Hepatocyte (in vitro differentiated cells): ENCODE results near the gene ATXN10. TPM values are rescaled to one million over a fixed set of nuclear protein-coding genes. Genes with fewer than 3 reads are reported as not detected.

Experiments
- DNase-seq: peaks from one replicate; pipeline ENCODE4 v3.0.0-alpha.2; 2016; ENCODE audit warnings: low spot score
- H2AFZ ChIP-seq: fragments of 200-600 bp; sonication (generic); 2 replicates; pipeline ENCODE4 v1.6.0; 2016; ENCODE audit warnings: antibody characterized with exemption, mild to moderate bottlenecking
- H3K27ac ChIP-seq: fragments of 200-600 bp; sonication (generic); 2 replicates; pipeline ENCODE4 v1.5.1; 2016; ENCODE audit warnings: mild to moderate bottlenecking
- H3K27me3 ChIP-seq: fragments of 200-600 bp; sonication (generic); 2 replicates; pipeline ENCODE4 v1.6.1; 2016
- H3K36me3 ChIP-seq: fragments of 200-600 bp; sonication (generic); replicated peaks from 2 replicates; pipeline ENCODE4 v1.5.1; 2016; ENCODE audit warnings: low read depth; ENCODE audit not compliant: insufficient read depth
- H3K4me1 ChIP-seq: fragments of 200-600 bp; sonication (generic); 2 replicates; pipeline ENCODE4 v1.5.1; 2016; ENCODE audit warnings: mild to moderate bottlenecking, moderate library complexity; ENCODE audit not compliant: insufficient read depth
- H3K4me2 ChIP-seq: fragments of 200-600 bp; sonication (generic); 2 replicates; pipeline ENCODE4 v1.6.0; 2016
- H3K4me3 ChIP-seq: fragments of 200-600 bp; sonication (generic); 2 replicates; pipeline ENCODE4 v1.5.1; 2016; ENCODE audit warnings: mild to moderate bottlenecking
- H3K79me2 ChIP-seq: fragments of 200-600 bp; sonication (generic); 2 replicates; pipeline ENCODE4 v1.6.0; 2017; ENCODE audit warnings: mild to moderate bottlenecking
- H3K9me2 ChIP-seq: fragments of 200-600 bp; sonication (generic); replicated peaks from 2 replicates; pipeline ENCODE4 v1.6.0; 2017; ENCODE audit warnings: mild to moderate bottlenecking; ENCODE audit not compliant: insufficient read depth
- H3K9me3 ChIP-seq: fragments of 200-600 bp; sonication (generic); 2 replicates; pipeline ENCODE4 v1.5.1; 2016; ENCODE audit warnings: low read depth, mild to moderate bottlenecking
- H4K20me1 ChIP-seq: fragments of 200-600 bp; sonication (generic); 2 replicates; pipeline ENCODE4 v1.6.0; 2016; ENCODE audit warnings: mild to moderate bottlenecking; ENCODE audit not compliant: insufficient read depth, poor library complexity, severe bottlenecking
- EZH2 ChIP-seq: fragments of 200-600 bp; sonication (generic); IDR thresholded peaks from 2 replicates; pipeline ENCODE4 v1.6.1; 2016; ENCODE audit warnings: antibody characterized with exemption, mild to moderate bottlenecking, borderline replicate concordance
- EZH2phosphoT487 ChIP-seq: fragments of 200-600 bp; sonication (generic); IDR thresholded peaks from one replicate; pipeline ENCODE4 v1.6.1; 2018; ENCODE audit warnings: antibody characterized with exemption, mild to moderate bottlenecking, low read depth, moderate library complexity; ENCODE audit not compliant: unreplicated experiment, severe bottlenecking
- WGBS: methylation state at CpG from one replicate; pipeline ENCODE4 v1.1.6; 2016; ENCODE audit warnings: low lambda C conversion rate; ENCODE audit errors: missing lambda C conversion rate; 5-methylcytosine and 5-hydroxymethylcytosine counted together
- polyA plus RNA-seq: library from polyadenylated mRNA; unstranded; fragments of >200 nt; fragmentation: Nextera tagmentation; extraction: Ambion mirVana; gene quantifications from 2 replicates; pipeline ENCODE4 v1.2.1, GENCODE V29; 2016
- total RNA-seq: library from RNA; depleted of rRNA; stranded (reverse); fragments of >200 nt; gene quantifications from 2 replicates; pipeline ENCODE4 v1.2.3, GENCODE V29; 2014
- TF ChIP-seq, protein P1 (sequence below): fragments of 200-600 bp; sonication (generic); IDR thresholded peaks from 2 replicates; pipeline ENCODE4 v1.5.1; 2016; ENCODE audit warnings: antibody characterized with exemption, mild to moderate bottlenecking; ENCODE audit not compliant: poor library complexity

ATXN10 gene
- total and polyA plus RNA-seq, 2 experiments from 2014 or later: 141 to 186 TPM

DNA sequence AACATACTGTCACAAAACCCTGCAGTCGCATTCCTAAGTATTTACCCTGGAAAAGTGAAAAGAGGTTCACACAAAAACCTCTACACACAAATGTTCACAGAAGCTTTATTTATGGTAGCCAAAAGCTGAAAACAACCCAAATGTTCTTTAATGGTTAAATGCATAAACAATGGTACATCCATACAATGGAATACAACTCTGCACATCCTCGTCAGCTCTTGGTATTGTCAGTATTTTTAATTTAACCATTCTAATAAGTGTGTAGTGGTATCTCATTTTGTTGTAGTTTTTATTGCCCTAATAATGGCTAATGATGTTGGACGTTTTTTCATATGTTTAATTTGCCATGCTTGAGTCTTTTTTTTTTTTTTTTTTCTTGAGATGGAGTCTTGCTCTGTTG, 99.4 kb downstream of the ATXN10 start:
- no peaks in the 10 kb centered on the region for H3K9me2 ChIP-seq
- H3K36me3 ChIP-seq: no peaks in the 10 kb centered on the region
- DNase-seq: no peak
- no peaks in the 10 kb centered on the region for H3K9me3 ChIP-seq
- H4K20me1 ChIP-seq: no peaks in the 10 kb centered on the region
- H3K4me3 ChIP-seq: no peak overlapping the region
- H2AFZ ChIP-seq: no peak overlapping the region
- no peak overlapping the region for H3K27ac ChIP-seq
- no peaks in the 10 kb centered on the region for H3K27me3 ChIP-seq
- TF ChIP-seq EZH2 (no peak), EZH2phosphoT487 (no peak)
- TF ChIP-seq, protein P1, sequence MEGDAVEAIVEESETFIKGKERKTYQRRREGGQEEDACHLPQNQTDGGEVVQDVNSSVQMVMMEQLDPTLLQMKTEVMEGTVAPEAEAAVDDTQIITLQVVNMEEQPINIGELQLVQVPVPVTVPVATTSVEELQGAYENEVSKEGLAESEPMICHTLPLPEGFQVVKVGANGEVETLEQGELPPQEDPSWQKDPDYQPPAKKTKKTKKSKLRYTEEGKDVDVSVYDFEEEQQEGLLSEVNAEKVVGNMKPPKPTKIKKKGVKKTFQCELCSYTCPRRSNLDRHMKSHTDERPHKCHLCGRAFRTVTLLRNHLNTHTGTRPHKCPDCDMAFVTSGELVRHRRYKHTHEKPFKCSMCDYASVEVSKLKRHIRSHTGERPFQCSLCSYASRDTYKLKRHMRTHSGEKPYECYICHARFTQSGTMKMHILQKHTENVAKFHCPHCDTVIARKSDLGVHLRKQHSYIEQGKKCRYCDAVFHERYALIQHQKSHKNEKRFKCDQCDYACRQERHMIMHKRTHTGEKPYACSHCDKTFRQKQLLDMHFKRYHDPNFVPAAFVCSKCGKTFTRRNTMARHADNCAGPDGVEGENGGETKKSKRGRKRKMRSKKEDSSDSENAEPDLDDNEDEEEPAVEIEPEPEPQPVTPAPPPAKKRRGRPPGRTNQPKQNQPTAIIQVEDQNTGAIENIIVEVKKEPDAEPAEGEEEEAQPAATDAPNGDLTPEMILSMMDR: no peak
- H3K4me2 ChIP-seq: no peak overlapping the region
- H3K79me2 ChIP-seq: peaks cover 40% of the 10 kb centered on the region
- 99% methylated on average over 3 of the region's 3 CpGs for WGBS
- no peaks in the 10 kb centered on the region for H3K4me1 ChIP-seq

DNA sequence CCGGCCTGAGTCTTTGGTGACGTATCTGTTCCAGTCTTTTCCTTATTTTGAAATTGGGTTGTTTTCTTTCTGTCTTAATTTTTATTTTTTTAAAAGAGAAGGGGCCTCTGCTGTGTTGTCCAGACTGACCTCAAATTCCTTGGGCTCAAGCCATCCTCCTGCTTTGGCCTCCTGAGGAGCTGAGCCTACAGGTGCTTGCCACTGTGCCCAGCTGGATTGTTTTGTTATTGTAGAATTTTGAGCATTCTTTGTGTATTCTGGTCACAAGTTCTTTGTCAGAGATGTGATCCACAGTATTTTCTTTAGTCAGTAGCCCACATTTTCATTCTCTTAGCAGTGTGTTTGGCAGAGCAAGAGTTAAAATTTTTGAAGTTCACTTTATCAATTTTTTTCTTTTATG, 100.1 kb downstream of the ATXN10 start:
- 94% methylated on average over 2 of the region's 2 CpGs for WGBS
- no peaks in the 10 kb centered on the region for H4K20me1 ChIP-seq
- TF ChIP-seq, protein P1: no peak
- TF ChIP-seq EZH2 (no peak), EZH2phosphoT487 (no peak)

DNA sequence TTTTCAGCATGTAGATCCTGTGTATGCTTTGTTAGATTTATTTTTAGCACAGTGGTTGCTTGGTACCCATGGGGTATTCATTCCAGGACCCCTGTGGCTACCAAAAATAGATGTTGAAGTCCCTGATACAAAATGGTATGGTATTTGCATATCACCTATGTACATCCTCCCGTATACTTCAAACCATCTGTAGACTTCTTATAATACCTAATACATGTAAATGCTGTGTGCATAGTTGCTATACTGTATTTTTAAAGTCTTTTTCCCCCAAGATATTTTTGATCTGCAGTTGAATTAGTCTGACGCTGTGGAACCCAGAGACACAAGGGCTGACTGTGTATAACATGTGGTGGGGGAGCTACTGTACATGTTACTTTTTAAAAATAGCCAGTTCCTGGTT, 101.1 kb downstream of the ATXN10 start:
- peaks cover 36% of the 10 kb centered on the region for H3K79me2 ChIP-seq
- WGBS: 100% methylated on average over 2 of the region's 2 CpGs

More for the DNA sequence above, 100.1 kb downstream of the ATXN10 start:
- Histone ChIP-seq H3K4me2 (no peak overlapping the region), H3K4me1 (no peaks in the 10 kb centered on the region), H3K79me2 (peaks cover 40% of the 10 kb centered on the region), H3K4me3 (no peak overlapping the region), H3K9me3 (no peaks in the 10 kb centered on the region), H2AFZ (no peak overlapping the region), H3K27ac (no peak overlapping the region), H3K9me2 (no peaks in the 10 kb centered on the region), H3K27me3 (no peaks in the 10 kb centered on the region), H3K36me3 (no peaks in the 10 kb centered on the region)
- DNase-seq: no peak

More for the DNA sequence above, 101.1 kb downstream of the ATXN10 start:
- no peak for DNase-seq
- Histone ChIP-seq H3K36me3 (no peaks in the 10 kb centered on the region), H3K4me3 (no peak overlapping the region), H3K27me3 (no peaks in the 10 kb centered on the region), H4K20me1 (no peaks in the 10 kb centered on the region), H3K9me2 (no peaks in the 10 kb centered on the region), H2AFZ (no peak overlapping the region), H3K4me1 (no peaks in the 10 kb centered on the region), H3K4me2 (no peak overlapping the region), H3K9me3 (no peaks in the 10 kb centered on the region), H3K27ac (no peak overlapping the region)
- TF ChIP-seq, protein P1: no peak
- TF ChIP-seq EZH2phosphoT487: no peak
- TF ChIP-seq EZH2: no peak
